ENCODE results near the gene ADAMTS14. TPM values are rescaled to one million over a fixed set of nuclear protein-coding genes. Genes with fewer than 3 reads are reported as not detected.

Gene ADAMTS14
- total RNA-seq, 1 experiment from 2014 or later = not detected

GRCh38 chr10:70732569-70732968 lies 60.3 kb downstream of the ADAMTS14 start:
- Mint-ChIP-seq H3K27me3 (ENCODE audit: insufficient read depth, unreplicated experiment) (no peaks in the 10 kb centered on the region), H3K9me3 (ENCODE audit: unreplicated experiment) (no peaks in the 10 kb centered on the region), H3K27ac (ENCODE audit: unreplicated experiment) (no peak overlapping the region), H3K4me1 (ENCODE audit: low read depth, unreplicated experiment) (no peaks in the 10 kb centered on the region), H3K36me3 (ENCODE audit: insufficient read depth, unreplicated experiment) (no peaks in the 10 kb centered on the region), H3K4me3 (ENCODE audit: unreplicated experiment) (no peak overlapping the region)
- no peak overlapping the region for H3K4me3 ChIP-seq (ENCODE audit: low read depth, low read length)
- ChIA-PET POLR2A (no interaction called here), CTCF (interaction anchor here (1.0 kb wide), 1 partner anchor 271 kb away, joined by 3 read pairs; no protein-coding TSS in a partner anchor)
- H3K4me1 ChIP-seq = 0 out of 2 replicates have a peak, but pooled peaks cover under 1% of the 10 kb centered on the region
- no peaks in the 10 kb centered on the region for H3K9me3 ChIP-seq
- intact Hi-C loops (cut with micrococcal nuclease; ENCODE audit: unreplicated experiment) = no loop called here
- BruUV-seq (replicated peaks) = no TSS peak
- H3K36me3 ChIP-seq (ENCODE audit: control insufficient read depth, insufficient read depth, low read length) = no peaks in the 10 kb centered on the region
- DNase-seq = no peak
- H3K27me3 ChIP-seq (replicated peaks; ENCODE audit: control insufficient read depth, insufficient read depth, low read length) = no peaks in the 10 kb centered on the region
- no peak for TF ChIP-seq CTCF (IDR thresholded peaks at IDR 0.05; ENCODE audit: insufficient read depth in 1 of 2, low read depth in 1 of 2, low read length in 1 of 2, severe bottlenecking in 1 of 2, unreplicated experiment in 1 of 2)

- POLR2A ChIA-PET = no interaction called here
- intact Hi-C loops (cut with micrococcal nuclease; ENCODE audit: unreplicated experiment) = no loop called here
- no peak overlapping the region for H3K4me3 ChIP-seq (ENCODE audit: low read depth, low read length)
- no peaks in the 10 kb centered on the region for H3K36me3 ChIP-seq (ENCODE audit: control insufficient read depth, insufficient read depth, low read length)
- no peak for TF ChIP-seq CTCF (IDR thresholded peaks at IDR 0.05; ENCODE audit: insufficient read depth in 1 of 2, low read depth in 1 of 2, low read length in 1 of 2, severe bottlenecking in 1 of 2, unreplicated experiment in 1 of 2)
- H3K27me3 ChIP-seq (replicated peaks; ENCODE audit: control insufficient read depth, insufficient read depth, low read length) = no peaks in the 10 kb centered on the region
- Mint-ChIP-seq H3K9me3 (ENCODE audit: unreplicated experiment) (no peaks in the 10 kb centered on the region), H3K4me1 (ENCODE audit: low read depth, unreplicated experiment) (no peaks in the 10 kb centered on the region), H3K27ac (ENCODE audit: unreplicated experiment) (no peak overlapping the region), H3K4me3 (ENCODE audit: unreplicated experiment) (no peak overlapping the region), H3K27me3 (ENCODE audit: insufficient read depth, unreplicated experiment) (no peaks in the 10 kb centered on the region), H3K36me3 (ENCODE audit: insufficient read depth, unreplicated experiment) (no peaks in the 10 kb centered on the region)
- BruUV-seq (replicated peaks) = no TSS peak
- H3K9me3 ChIP-seq = no peaks in the 10 kb centered on the region
- H3K4me1 ChIP-seq = 0 out of 2 replicates have a peak, but pooled peaks cover 5% of the 10 kb centered on the region
- CTCF ChIA-PET = interaction anchor here (1.0 kb wide), 1 partner anchor 272 kb away, joined by 3 read pairs; no protein-coding TSS in a partner anchor
- DNase-seq = no peak
Measured at GRCh38 chr10:70733051-70733450, 60.7 kb downstream of the ADAMTS14 start.

GRCh38 chr10:70735161-70735560 lies 62.9 kb downstream of the ADAMTS14 start:
- H3K36me3 Mint-ChIP-seq (ENCODE audit: insufficient read depth, unreplicated experiment) = no peaks in the 10 kb centered on the region
- BruUV-seq (replicated peaks) = no TSS peak
- Histone ChIP-seq H3K4me1 (0 out of 2 replicates have a peak, but pooled peaks cover 7% of the 10 kb centered on the region), H3K36me3 (ENCODE audit: control insufficient read depth, insufficient read depth, low read length) (no peaks in the 10 kb centered on the region), H3K9me3 (no peaks in the 10 kb centered on the region), H3K27me3 (replicated peaks; ENCODE audit: control insufficient read depth, insufficient read depth, low read length) (no peaks in the 10 kb centered on the region), H3K4me3 (ENCODE audit: low read depth, low read length) (no peak overlapping the region)
- H3K4me1 Mint-ChIP-seq (ENCODE audit: low read depth, unreplicated experiment) = no peaks in the 10 kb centered on the region
- H3K9me3 Mint-ChIP-seq (ENCODE audit: unreplicated experiment) = no peaks in the 10 kb centered on the region
- no peak for DNase-seq
- ChIA-PET CTCF (no interaction called here), POLR2A (no interaction called here)
- H3K27ac Mint-ChIP-seq (ENCODE audit: unreplicated experiment) = no peak overlapping the region
- H3K4me3 Mint-ChIP-seq (ENCODE audit: unreplicated experiment) = no peak overlapping the region
- TF ChIP-seq CTCF (IDR thresholded peaks at IDR 0.05; ENCODE audit: insufficient read depth in 1 of 2, low read depth in 1 of 2, low read length in 1 of 2, severe bottlenecking in 1 of 2, unreplicated experiment in 1 of 2) = no peak
- H3K27me3 Mint-ChIP-seq (ENCODE audit: insufficient read depth, unreplicated experiment) = no peaks in the 10 kb centered on the region
- intact Hi-C loops (cut with micrococcal nuclease; ENCODE audit: unreplicated experiment) = loop anchor here (5.0 kb wide), 1 partner anchor 63 kb away; the partner anchor contains the start of gene ADAMTS14

Data from Caco-2 (cell line).